ENCODE results near the gene TLE4. TPM values are rescaled to one million over a fixed set of nuclear protein-coding genes. Genes with fewer than 3 reads are reported as not detected.

TLE4 gene
- total RNA-seq, 1 donor from 2014 or later, result 55.6 TPM

- H3K4me3 Mint-ChIP-seq (ENCODE audit: low read depth), result no peak overlapping the region
- peaks cover 29% of the 10 kb centered on the region for H3K4me1 Mint-ChIP-seq (ENCODE audit: low read depth)
- no peaks in the 10 kb centered on the region for H3K27me3 Mint-ChIP-seq
- TF ChIP-seq CTCF (IDR thresholded peaks at IDR 0.05; ENCODE audit: unreplicated experiment), result no peak
- no peaks in the 10 kb centered on the region for H3K36me3 Mint-ChIP-seq (ENCODE audit: insufficient read depth)
- no peaks in the 10 kb centered on the region for H3K9me3 Mint-ChIP-seq (ENCODE audit: low read depth)
- H3K27ac Mint-ChIP-seq, result no peak overlapping the region
- DNase-seq (ENCODE audit: low spot score, unreplicated experiment), result no peak
Measured at GRCh38 chr9:79685577-79685976, 113.8 kb downstream of the TLE4 start.

GRCh38 chr9:79686381-79687130 is 114.8 kb downstream of the TLE4 start:
- peaks cover 8% of the 10 kb centered on the region for H3K27me3 Mint-ChIP-seq
- H3K9me3 Mint-ChIP-seq (ENCODE audit: low read depth), result no peaks in the 10 kb centered on the region
- no peak overlapping the region for H3K4me3 Mint-ChIP-seq (ENCODE audit: low read depth)
- no peak for TF ChIP-seq CTCF (IDR thresholded peaks at IDR 0.05; ENCODE audit: unreplicated experiment)
- peaks cover 2% of the 10 kb centered on the region for H3K36me3 Mint-ChIP-seq (ENCODE audit: insufficient read depth)
- H3K4me1 Mint-ChIP-seq (ENCODE audit: low read depth), result peaks cover 23% of the 10 kb centered on the region
- DNase-seq (ENCODE audit: low spot score, unreplicated experiment), result no peak
- H3K27ac Mint-ChIP-seq, result no peak overlapping the region

GRCh38 chr9:79687131-79687447 is 115.3 kb downstream of the TLE4 start:
- peaks cover 2% of the 10 kb centered on the region for H3K36me3 Mint-ChIP-seq (ENCODE audit: insufficient read depth)
- H3K27me3 Mint-ChIP-seq, result peaks cover 11% of the 10 kb centered on the region
- H3K4me3 Mint-ChIP-seq (ENCODE audit: low read depth), result no peak overlapping the region
- no peak overlapping the region for H3K27ac Mint-ChIP-seq
- DNase-seq (ENCODE audit: low spot score, unreplicated experiment), result no peak
- no peak for TF ChIP-seq CTCF (IDR thresholded peaks at IDR 0.05; ENCODE audit: unreplicated experiment)
- no peaks in the 10 kb centered on the region for H3K9me3 Mint-ChIP-seq (ENCODE audit: low read depth)
- peaks cover 21% of the 10 kb centered on the region for H3K4me1 Mint-ChIP-seq (ENCODE audit: low read depth)

GRCh38 chr9:79688363-79688762 is 116.6 kb downstream of the TLE4 start:
- Mint-ChIP-seq H3K4me1 (ENCODE audit: low read depth) (peaks cover 13% of the 10 kb centered on the region), H3K36me3 (ENCODE audit: insufficient read depth) (peaks cover 2% of the 10 kb centered on the region), H3K27ac (no peak overlapping the region), H3K9me3 (ENCODE audit: low read depth) (no peaks in the 10 kb centered on the region), H3K4me3 (ENCODE audit: low read depth) (no peak overlapping the region), H3K27me3 (peaks cover 15% of the 10 kb centered on the region)
- no peak for TF ChIP-seq CTCF (IDR thresholded peaks at IDR 0.05; ENCODE audit: unreplicated experiment)
- DNase-seq (ENCODE audit: low spot score, unreplicated experiment), result no peak

- H3K4me3 Mint-ChIP-seq (ENCODE audit: low read depth), result no peak overlapping the region
- peaks cover 2% of the 10 kb centered on the region for H3K36me3 Mint-ChIP-seq (ENCODE audit: insufficient read depth)
- H3K27me3 Mint-ChIP-seq, result peaks cover 15% of the 10 kb centered on the region
- peaks cover 21% of the 10 kb centered on the region for H3K4me1 Mint-ChIP-seq (ENCODE audit: low read depth)
- H3K27ac Mint-ChIP-seq, result no peak overlapping the region
- DNase-seq (ENCODE audit: low spot score, unreplicated experiment), result no peak
- H3K9me3 Mint-ChIP-seq (ENCODE audit: low read depth), result no peaks in the 10 kb centered on the region
- TF ChIP-seq CTCF (IDR thresholded peaks at IDR 0.05; ENCODE audit: unreplicated experiment), result no peak
Measured at GRCh38 chr9:79689576-79689975, 117.8 kb downstream of the TLE4 start.
